AG10803 (cell line): Measurements from ENCODE around the gene INF2.

Source experiments
- DNase-seq: peaks from one replicate; pipeline ENCODE4 v3.0.0; 2010; ENCODE audit warnings: low read depth
- H3K4me3 ChIP-seq: 2 replicates; pipeline ENCODE4 v1.5.1; 2011; ENCODE audit warnings: mild to moderate bottlenecking, low read length, control low read depth
- CTCF ChIP-seq: conservative IDR thresholded peaks from 2 replicates; pipeline ENCODE4 v1.5.1; 2011; ENCODE audit warnings: mild to moderate bottlenecking, low read length, control low read depth, inconsistent platforms

Gene INF2

GRCh38 chr14:104766863-104767633 lies 77.6 kb downstream of the INF2 start:
- H3K4me3 ChIP-seq: no peak overlapping the region
- TF ChIP-seq CTCF: no peak
- no peak for DNase-seq

DNA sequence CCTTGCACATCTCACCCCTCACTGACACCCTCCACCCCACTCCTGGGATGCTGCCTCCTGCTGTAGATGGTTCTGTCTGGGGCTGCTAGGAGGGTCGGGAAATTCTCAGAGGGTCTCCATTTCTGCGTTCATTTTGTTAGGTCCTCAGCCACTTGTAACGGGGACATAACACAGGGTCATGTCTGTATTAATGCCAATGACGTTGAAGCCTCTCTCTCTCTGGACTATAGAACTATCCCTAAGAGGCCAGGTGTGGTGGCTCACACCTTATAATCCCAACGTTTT lies 78.2 kb downstream of the INF2 start:
- no peak for DNase-seq
- no peak for TF ChIP-seq CTCF
- H3K4me3 ChIP-seq: no peak overlapping the region

GRCh38 chr14:104768437-104769323 lies 79.3 kb downstream of the INF2 start:
- TF ChIP-seq CTCF: peak; percentile 83
- DNase-seq: peak; percentile 67
- H3K4me3 ChIP-seq: no peak overlapping the region

DNA sequence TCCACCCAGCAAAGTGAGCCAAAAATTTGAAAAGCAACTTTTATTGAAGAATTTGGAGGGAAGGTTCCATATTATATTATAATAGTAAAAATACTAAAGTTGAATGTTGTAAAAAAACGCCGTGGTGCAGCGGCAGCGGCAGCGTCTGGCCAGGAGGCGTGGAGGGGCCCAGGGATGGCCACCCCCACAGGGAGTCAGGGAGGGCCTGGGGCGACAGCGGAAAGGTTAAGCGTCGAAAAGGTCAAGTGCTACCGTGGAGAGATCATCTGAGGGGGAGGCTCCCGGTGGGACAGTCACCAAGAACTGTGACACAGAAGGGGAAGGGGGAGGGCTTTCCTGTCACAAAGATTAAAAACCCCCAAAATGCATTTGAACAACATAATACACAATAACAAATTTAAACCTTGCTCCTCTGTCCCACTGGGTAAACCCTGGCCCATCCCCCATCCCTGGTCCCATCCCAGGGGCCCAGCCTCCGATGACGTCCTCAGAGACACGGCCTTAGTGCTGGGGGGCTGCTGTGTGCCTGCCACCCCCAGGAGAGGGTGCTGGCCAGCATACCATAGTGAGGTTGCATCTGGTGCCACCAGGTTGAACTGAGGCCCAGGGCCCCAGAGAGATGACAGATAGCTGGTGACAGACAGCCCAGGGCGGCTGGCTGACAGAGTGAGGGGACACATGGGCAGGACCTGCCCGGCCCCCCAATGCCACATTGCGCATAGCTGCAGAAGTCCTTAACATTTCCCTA lies 80.1 kb downstream of the INF2 start:
- DNase-seq: no peak
- TF ChIP-seq CTCF: no peak
- no peak overlapping the region for H3K4me3 ChIP-seq

GRCh38 chr14:104770072-104770579 lies 80.7 kb downstream of the INF2 start:
- H3K4me3 ChIP-seq: no peak overlapping the region
- TF ChIP-seq CTCF: no peak
- no peak for DNase-seq

DNA sequence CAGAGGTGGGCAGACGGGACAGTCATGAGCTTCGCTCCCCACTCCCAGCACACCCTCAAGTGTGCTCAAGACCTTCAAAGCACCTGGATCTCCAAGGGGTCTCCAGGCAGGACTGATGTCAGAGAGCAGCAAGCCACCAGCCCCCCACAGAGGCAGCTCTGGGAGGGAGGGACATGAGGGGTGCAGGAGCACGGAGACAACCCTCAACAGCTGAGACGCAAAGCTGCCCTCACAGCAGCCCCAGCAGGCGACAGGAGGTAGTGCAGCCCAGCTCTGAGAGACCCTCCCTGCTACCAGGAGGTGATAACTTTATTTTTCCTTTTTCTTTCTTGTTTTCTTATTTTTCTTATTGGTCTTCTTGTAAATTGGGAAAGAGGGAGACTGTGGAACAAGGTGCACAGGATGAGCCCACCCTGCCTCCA lies 81.4 kb downstream of the INF2 start:
- TF ChIP-seq CTCF: peak; percentile 59
- H3K4me3 ChIP-seq: no peak overlapping the region
- no peak for DNase-seq
